GM10248 (cell line): ENCODE results near the gene SPECC1L.

Source experiments
- CTCF ChIA-PET: fragments of 300-600 bp; sonication (Branson Sonifier 250); formaldehyde crosslinking; extraction: SDS; loops from one replicate; lab custom pipeline; 2021; ENCODE audit warnings: antibody characterized with exemption; lab: Yijun Ruan, JAX
- POLR2A ChIA-PET: fragments of 350-650 bp; sonication (Branson Sonifier 250); formaldehyde crosslinking; extraction: SDS; loops from one replicate; lab custom pipeline; 2020; ENCODE audit warnings: antibody characterized with exemption; lab: Yijun Ruan, JAX
- DNase-seq: peaks from one replicate; pipeline ENCODE4 v3.0.0; 2012; ENCODE audit errors: extremely low spot score
- TF ChIP-seq, protein P1 (sequence below): IDR thresholded peaks from 2 replicates; pipeline ENCODE4 v1.5.1; 2012; ENCODE audit warnings: mild to moderate bottlenecking, low read depth; ENCODE audit errors: extremely low read depth, missing control alignments, control extremely low read depth

Gene SPECC1L

DNA sequence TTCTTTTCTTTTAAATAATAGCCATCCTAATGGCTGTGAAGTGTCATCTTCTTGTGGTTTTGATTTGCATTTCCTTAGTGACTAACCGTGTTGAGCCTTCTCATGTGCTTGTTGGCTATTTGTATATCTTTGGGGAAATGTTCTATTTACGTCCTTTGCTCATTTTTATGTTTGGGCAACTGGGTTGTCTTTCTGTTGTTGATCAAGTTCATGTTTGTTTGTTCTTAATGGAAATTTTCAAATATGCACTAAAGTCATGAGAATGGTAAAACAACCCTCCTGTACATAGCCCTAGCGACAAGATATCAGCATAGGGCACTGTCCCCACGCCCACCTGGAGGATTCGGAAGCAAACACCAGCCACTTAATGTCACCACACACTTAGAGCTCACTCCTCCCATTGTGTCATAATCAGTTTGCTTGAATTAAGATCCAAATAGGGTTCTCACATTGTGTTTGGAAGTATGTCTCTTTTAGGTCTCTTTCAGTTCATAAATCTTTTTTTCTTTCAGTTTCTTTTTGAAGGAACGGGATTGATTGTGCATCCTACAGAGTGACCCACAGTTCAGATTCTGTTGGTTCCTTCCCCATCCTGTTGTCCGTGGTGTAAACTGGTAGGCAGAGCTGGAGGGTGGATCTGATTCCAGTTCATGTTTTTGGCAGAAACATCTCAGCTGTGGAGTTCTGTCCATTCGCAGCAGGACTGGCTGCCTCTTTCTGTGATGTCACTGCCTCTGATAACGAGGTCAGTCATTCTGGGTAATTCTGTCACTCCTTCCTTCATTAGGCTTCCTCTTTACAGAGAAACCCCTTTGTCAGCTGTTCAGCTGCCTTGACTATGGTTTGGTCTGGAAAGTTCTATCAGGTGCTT, 130.3 kb downstream of the SPECC1L start:
- DNase-seq, result peak; percentile 43

DNA sequence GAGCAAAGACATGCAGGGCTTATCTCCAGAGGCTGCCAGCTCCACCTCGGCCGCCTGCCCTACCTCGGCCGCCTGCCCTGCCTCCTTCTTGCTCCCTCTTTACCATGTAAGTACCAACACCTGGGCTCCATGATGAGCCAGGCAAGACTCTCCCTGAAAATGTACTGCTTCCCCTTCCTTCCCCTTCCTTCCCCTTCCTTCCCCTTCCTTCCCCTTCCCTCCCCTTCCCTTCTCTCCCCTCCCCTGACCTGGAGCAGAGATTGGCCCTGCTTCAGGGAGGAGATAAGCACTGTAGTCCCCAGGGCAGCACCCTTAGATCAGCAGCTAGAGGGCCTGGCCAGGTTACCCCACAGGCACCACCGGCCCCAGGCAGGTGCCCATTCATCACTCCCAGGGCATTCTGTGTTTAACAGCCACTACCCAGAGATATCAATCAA, 131.3 kb downstream of the SPECC1L start:
- CTCF ChIA-PET, result interaction anchor here (1.1 to 2.6 kb wide), 7 partner anchors 8 to 120 kb away, joined by 3 to 8 read pairs (median 6); no protein-coding TSS in a partner anchor
- POLR2A ChIA-PET, result interaction anchor here (0.5 kb wide), 1 partner anchor 126 kb away, joined by 3 read pairs; no protein-coding TSS in a partner anchor
- DNase-seq, result no peak

More for the DNA sequence above, 130.3 kb downstream of the SPECC1L start:
- CTCF ChIA-PET, result interaction anchor here (0.5 to 1.4 kb wide), 5 partner anchors 8 to 119 kb away, joined by 3 to 4 read pairs (median 4); no protein-coding TSS in a partner anchor
- TF ChIP-seq, protein P1, sequence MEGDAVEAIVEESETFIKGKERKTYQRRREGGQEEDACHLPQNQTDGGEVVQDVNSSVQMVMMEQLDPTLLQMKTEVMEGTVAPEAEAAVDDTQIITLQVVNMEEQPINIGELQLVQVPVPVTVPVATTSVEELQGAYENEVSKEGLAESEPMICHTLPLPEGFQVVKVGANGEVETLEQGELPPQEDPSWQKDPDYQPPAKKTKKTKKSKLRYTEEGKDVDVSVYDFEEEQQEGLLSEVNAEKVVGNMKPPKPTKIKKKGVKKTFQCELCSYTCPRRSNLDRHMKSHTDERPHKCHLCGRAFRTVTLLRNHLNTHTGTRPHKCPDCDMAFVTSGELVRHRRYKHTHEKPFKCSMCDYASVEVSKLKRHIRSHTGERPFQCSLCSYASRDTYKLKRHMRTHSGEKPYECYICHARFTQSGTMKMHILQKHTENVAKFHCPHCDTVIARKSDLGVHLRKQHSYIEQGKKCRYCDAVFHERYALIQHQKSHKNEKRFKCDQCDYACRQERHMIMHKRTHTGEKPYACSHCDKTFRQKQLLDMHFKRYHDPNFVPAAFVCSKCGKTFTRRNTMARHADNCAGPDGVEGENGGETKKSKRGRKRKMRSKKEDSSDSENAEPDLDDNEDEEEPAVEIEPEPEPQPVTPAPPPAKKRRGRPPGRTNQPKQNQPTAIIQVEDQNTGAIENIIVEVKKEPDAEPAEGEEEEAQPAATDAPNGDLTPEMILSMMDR, result no peak
- POLR2A ChIA-PET, result interaction anchor here (1.0 kb wide), 1 partner anchor 33 kb away, joined by 3 read pairs; no protein-coding TSS in a partner anchor

DNA sequence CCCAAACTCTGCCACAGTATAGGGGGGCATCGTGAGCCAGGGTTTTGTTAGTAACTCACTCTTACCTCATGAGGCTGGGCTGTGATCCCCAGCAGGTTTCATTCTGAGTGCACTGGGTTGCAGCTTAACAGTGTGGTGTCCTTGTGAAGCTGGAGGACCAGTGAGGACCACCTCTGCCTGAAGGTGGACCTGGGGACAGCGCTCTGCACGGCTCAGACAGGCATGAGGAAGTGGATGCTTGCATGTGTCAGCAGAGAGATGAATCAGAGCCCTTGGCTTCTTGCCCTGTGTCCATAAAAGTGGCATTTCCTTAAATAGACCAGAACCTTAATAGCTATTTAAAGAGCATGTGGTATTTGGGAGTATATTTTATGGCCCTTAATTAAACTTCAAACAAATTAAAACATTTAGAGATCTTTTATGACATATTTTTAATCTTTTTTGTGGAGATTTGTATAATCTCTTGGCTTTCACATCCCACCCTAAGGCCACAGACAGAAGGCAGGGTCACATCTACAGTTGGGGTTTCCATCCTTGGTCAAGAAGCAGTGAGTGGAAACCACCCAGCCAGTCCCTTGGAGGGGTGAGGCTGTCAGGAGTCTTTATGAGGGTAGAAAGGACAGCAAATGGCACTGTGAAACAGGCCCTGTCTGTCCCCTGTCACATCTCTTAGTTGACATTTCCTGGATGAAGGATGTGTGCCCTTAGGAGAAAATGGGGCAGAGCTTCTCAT, 132.0 kb downstream of the SPECC1L start:
- DNase-seq, result peak; percentile 43
- TF ChIP-seq, protein P1, result no peak
- ChIA-PET CTCF (interaction anchor here (1.2 to 2.6 kb wide), 7 partner anchors 9 to 119 kb away, joined by 3 to 8 read pairs (median 6); no protein-coding TSS in a partner anchor), POLR2A (interaction anchor here (0.5 kb wide), 1 partner anchor 125 kb away, joined by 3 read pairs; no protein-coding TSS in a partner anchor)

More for the DNA sequence above, 131.3 kb downstream of the SPECC1L start:
- TF ChIP-seq, protein P1, result no peak

DNA sequence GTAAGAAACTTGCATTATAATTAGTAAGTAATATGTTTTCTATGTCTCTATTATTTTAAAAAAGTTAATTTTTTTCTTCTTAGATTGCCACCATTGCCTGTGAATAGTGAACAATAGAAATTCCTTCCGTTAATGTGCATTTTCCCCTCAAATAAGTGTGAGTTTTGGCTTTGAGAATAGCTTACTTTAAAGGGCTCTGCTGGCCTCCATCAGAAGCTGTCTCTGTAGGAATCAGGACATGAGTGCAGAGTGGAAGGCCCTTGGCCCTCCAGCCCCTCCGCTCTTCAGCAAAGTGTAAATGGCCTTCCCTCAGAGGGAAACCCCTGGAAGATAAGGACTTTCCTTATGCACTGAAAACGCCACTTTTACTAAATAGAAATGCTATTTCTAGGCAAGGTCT, 132.7 kb downstream of the SPECC1L start:
- DNase-seq, result no peak
- ChIA-PET POLR2A (no interaction called here), CTCF (interaction anchor here (1.2 to 2.6 kb wide), 6 partner anchors 9 to 119 kb away, joined by 3 to 8 read pairs (median 6); no protein-coding TSS in a partner anchor)
- TF ChIP-seq, protein P1, result no peak

DNA sequence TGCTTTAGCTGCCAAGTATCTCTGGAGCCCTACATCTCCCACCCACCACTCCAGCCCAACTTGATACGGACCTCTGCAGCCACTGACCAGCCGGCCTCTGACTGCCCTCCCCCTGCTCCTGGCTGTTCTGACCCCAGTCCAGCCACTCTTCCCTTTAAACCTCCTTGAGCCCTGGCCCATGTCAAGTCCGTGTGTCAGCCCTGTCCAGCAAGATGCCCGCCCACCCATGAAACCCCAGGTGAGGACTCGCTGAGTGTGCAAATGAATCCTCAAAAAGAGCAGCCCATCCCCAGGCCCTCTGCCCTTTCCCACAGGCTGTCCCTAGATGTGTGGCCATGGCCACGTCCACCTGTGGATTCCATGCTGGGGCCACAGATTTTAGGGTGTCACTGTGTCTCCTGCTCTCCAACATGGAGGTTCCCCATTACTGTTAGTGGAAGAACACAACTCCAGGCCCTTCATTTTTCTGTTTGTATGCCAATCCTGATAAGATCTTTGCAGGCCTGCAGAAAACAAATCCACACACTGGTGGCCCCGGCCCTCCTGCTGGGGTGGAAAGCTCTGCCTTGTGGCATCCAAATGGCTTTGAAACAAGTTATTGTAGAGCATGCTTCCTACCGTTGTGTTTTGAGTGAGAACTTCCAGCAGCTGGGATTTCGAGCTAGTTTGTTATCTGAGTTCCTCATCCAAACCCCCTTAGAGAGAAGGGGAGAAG, 134.1 kb downstream of the SPECC1L start:
- DNase-seq, result no peak
- TF ChIP-seq, protein P1, result no peak
- CTCF ChIA-PET, result interaction anchor here (0.9 to 2.6 kb wide), 3 partner anchors 18 to 82 kb away, joined by 3 to 7 read pairs (median 4); no protein-coding TSS in a partner anchor
- POLR2A ChIA-PET, result no interaction called here
